ENCODE measurements around the gene TMEM229B.

Gene TMEM229B

GRCh38 chr14:67424539-67424938 lies 64.0 kb downstream of the TMEM229B start:
- TF ChIP-seq CTCF (IDR thresholded peaks at IDR 0.05; ENCODE audit: extremely low read depth, missing control alignments): no peak
- DNase-seq (ENCODE audit: low spot score): no peak

DNA sequence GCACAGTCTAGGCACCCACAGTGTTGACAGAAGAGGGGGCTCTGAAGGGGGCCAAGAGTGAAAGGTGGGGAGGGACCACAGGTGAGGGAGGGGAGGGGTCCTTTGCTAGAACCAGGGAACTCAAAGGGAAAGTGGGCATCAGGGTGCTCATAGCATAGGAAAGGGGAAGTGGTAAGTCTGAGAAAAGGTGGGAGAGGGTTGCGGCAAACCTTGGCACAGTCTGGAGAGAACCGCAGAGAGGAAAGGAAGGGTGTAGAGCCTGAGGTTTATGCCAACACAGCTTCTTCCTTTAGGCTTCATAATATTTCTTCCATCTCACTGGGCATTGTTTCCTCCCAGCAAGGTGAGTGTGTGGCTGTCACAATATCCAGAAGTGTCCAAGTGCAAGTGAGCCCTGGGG lies 65.1 kb downstream of the TMEM229B start:
- TF ChIP-seq CTCF (IDR thresholded peaks at IDR 0.05; ENCODE audit: extremely low read depth, missing control alignments): no peak
- no peak for DNase-seq (ENCODE audit: low spot score)

DNA sequence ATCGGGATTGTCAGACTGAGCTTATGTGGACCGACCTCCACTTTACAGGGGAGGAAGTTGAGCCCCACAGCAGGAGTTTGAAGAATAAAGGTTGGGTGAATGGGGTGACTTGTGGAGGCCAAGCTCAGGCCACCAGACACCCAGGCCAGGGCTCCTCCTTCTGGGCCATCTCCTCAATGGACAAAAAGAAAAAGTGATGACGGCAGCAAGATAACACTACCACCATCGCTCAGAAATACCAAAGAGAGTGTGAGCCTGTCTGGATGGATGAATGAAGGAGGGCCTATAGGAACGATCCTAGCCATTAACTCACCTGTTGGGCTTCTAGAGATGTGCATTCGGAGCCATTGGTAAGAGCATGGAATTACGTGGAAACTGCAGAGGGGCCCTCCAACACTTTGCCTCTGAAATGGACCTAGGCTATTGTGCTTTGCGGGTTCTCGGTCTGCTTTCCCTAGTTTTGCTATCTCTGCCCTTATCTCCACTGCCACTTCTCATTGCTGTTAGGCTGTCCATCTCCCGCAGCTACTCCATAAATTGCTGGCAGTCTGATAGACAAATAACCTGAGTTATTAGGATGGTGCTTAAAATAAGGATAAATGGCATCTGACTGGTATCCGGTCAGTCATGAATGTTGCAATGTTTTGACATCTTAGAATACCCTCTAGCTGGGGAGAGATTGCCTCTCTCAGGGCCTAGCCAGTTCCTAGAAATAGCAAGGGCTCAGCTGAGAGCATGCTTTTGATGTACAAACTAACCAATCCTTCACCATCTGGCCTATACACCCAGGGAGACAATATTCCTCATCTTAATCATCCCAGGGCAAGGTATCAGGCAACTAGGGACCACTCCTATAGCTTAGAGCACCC lies 66.9 kb downstream of the TMEM229B start:
- no peak for TF ChIP-seq CTCF (IDR thresholded peaks at IDR 0.05; ENCODE audit: extremely low read depth, missing control alignments)
- no peak for DNase-seq (ENCODE audit: low spot score)

Data from GM20000 (cell line).